Heart right ventricle (tissue), 16 donors: ENCODE results near the gene KMO. TPM values are rescaled to one million over a fixed set of nuclear protein-coding genes. Genes with fewer than 3 reads are reported as not detected.

ENCODE experiments used
- ATAC-seq, 8 donors: fragments of 200-7000 bp; cut with Tn5 transposase; one replicate each; pipeline ENCODE4 v1.9.1; 2020; ENCODE audit warnings: mild to moderate bottlenecking in 8 of 8, moderate library complexity in 8 of 8, moderate number of reproducible peaks in 1 of 8
- DNase-seq, 2 donors: peaks; one replicate each; pipeline ENCODE4 v3.0.0-alpha.2; 2020
- H3K27ac ChIP-seq, 10 donors: fragments of 200-600 bp; sonication (generic) in 2 of 10; one replicate each; pipeline versions ENCODE4 v1.5.0 to v1.8.0; 2020 to 2022; ENCODE audit warnings: mild to moderate bottlenecking in 3 of 10
- H3K27me3 ChIP-seq, 7 donors: fragments of 200-600 bp; one replicate each; pipeline ENCODE4 v1.8.0; 2021 to 2022; ENCODE audit warnings: mild to moderate bottlenecking in 2 of 7
- H3K36me3 ChIP-seq, 9 donors: fragments of 200-600 bp; sonication (generic) in 1 of 9; one replicate each; pipeline versions ENCODE4 v1.5.0 to v1.8.0; 2020 to 2022; ENCODE audit warnings: mild to moderate bottlenecking in 2 of 9
- H3K4me1 ChIP-seq, 9 donors: fragments of 200-600 bp; sonication (generic) in 1 of 9; one replicate each; pipeline versions ENCODE4 v1.5.0 to v1.8.0; 2020 to 2022; ENCODE audit warnings: mild to moderate bottlenecking in 4 of 9
- H3K4me3 ChIP-seq, 10 donors: fragments of 200-600 bp; sonication (generic) in 2 of 10; one replicate each; pipeline versions ENCODE4 v1.5.0 to v1.8.0; 2020 to 2022; ENCODE audit warnings: mild to moderate bottlenecking in 7 of 10, moderate library complexity in 2 of 10
- H3K9me3 ChIP-seq, 11 donors: fragments of 200-600 bp in 10 of 11; sonication (generic) in 2 of 11; one replicate each; pipeline versions ENCODE4 v1.5.0 to v1.8.0; 2013 to 2022; ENCODE audit warnings: mild to moderate bottlenecking in 2 of 11, control low read depth in 1 of 11, moderate library complexity in 1 of 11
- WGBS, 2 donors: extraction: QIAGEN DNeasy Blood & Tissue Kit; methylation state at CpG; one replicate each; pipeline ENCODE4 v1.1.7; 2013; ENCODE audit warnings: inconsistent platforms in 1 of 2; 5-methylcytosine and 5-hydroxymethylcytosine counted together
- intact Hi-C, 10 donors: fragments of 100-400 bp; cut with DNase I; formaldehyde crosslinking; loops; one replicate each; pipeline versions ENCODE4 v1.11.1 to v1.14.2; 2022
- polyA plus RNA-seq, 2 donors: library from polyadenylated mRNA; stranded (reverse); fragments of 200-250 nt; gene quantifications; one replicate each; pipeline ENCODE4 v1.2.3, GENCODE V29; 2013
- total RNA-seq, 10 donors: library from RNA; stranded (reverse); fragmentation: NEBNext Ultra II Directional in 3 of 10; extraction: Animal tissue kit (Norgen Biotek cat#: 25700) in 3 of 10; gene quantifications; one replicate each; pipeline versions ENCODE4 v1.2.1 to v1.2.4, GENCODE V29; 2021 to 2023
- TF ChIP-seq, protein P1 (sequence below), 9 donors: fragments of 200-600 bp; sonication (generic) in 2 of 9; IDR thresholded peaks; one replicate each; pipeline versions ENCODE4 v1.5.0 to v1.8.0; 2021 to 2022; ENCODE audit warnings: antibody characterized with exemption in 9 of 9, mild to moderate bottlenecking in 5 of 9, moderate library complexity in 1 of 9
- donor health status: Arrhythmogenic right ventricular cardiomyopathy.
- donor health status: ischemic (EF 13 %, LVEDD 7.1; RV severe dilation, severe dysfunction).
- donor health status: healthy with polysubstance abuse.
- donor health status: DM: no; HTN: yes; CAD: no.
- donor health status: DM: no; HTN: no; CAD: no.
- donor health status: ischemic (EF 25% LVEDD 6.9; RV normal size, moderate dysfunction).
- donor health status: ischemic (EF 25% LVEDD 5.7; RV mildly dilated, moderate dysfunction).
- donor health status: healthy.
- donor health status: DM: yes; HTN: yes; CAD: no.
- donor health status: Ischemic cardiomyopathy.
- donor health status: ischemic (EF 35%, LVEDD 5.7; RV mildly dilated, moderate dysfunction).
- donor health status: nonischemic (EF 11% LVEDD 7.7; RV severe dilation, severe dysfunction).
- donor health status: DM: yes; HTN: yes; CAD: no.
- donor health status: PGD.
- donor health status: ischemic (EF 29% LVEDD 5.4; RV normal size, mild dysfunction).
- donor health status: nonischemic (EF 23%, LVEDD 6.1; RV moderate dilation, normal function).

Gene KMO
- total and polyA plus RNA-seq, 12 donors, result 0.05 to 1.4 (median 0.29) TPM; not detected in 4

DNA sequence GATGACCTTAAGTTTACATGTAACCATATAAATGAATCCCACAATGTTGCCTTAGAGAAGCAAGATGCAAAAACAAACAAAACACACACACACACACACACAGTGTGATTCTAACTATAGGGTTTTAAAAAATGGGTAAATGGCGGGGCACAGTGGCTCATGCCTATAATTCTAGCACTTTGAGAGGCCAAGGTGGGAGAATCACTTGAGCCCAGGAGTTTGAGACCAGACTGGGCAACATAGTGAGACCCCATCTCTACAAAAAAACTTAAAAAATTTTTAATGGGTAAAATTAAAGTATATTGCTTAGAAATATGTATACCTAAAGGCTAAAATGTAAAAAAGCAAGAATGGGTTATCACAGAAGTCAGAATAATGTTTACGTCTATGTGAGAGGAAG, 15.8 kb downstream of the KMO start:
- peaks cover 0 to 14% (median 0%) of the 10 kb centered on the region in 9 donors for H3K4me1 ChIP-seq
- no peak overlapping the region for H3K27ac ChIP-seq
- TF ChIP-seq, protein P1, sequence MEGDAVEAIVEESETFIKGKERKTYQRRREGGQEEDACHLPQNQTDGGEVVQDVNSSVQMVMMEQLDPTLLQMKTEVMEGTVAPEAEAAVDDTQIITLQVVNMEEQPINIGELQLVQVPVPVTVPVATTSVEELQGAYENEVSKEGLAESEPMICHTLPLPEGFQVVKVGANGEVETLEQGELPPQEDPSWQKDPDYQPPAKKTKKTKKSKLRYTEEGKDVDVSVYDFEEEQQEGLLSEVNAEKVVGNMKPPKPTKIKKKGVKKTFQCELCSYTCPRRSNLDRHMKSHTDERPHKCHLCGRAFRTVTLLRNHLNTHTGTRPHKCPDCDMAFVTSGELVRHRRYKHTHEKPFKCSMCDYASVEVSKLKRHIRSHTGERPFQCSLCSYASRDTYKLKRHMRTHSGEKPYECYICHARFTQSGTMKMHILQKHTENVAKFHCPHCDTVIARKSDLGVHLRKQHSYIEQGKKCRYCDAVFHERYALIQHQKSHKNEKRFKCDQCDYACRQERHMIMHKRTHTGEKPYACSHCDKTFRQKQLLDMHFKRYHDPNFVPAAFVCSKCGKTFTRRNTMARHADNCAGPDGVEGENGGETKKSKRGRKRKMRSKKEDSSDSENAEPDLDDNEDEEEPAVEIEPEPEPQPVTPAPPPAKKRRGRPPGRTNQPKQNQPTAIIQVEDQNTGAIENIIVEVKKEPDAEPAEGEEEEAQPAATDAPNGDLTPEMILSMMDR (IDR thresholded peaks at IDR 0.05), result no peak
- ATAC-seq, result no peak
- H3K36me3 ChIP-seq, result no peaks in the 10 kb centered on the region
- no peak overlapping the region for H3K4me3 ChIP-seq
- no peak for DNase-seq
- intact Hi-C loops, result loop anchor here in 1 of 10 donors (10.0 kb wide), 1 partner anchor 297 kb away; the partner anchor contains the start of gene EXO1
- peaks cover 0 to 19% (median 0%) of the 10 kb centered on the region in 7 donors for H3K27me3 ChIP-seq
- 42 to 75% methylated on average over 2 of the region's 2 CpGs for WGBS, 2 donors
- no peaks in the 10 kb centered on the region for H3K9me3 ChIP-seq

DNA sequence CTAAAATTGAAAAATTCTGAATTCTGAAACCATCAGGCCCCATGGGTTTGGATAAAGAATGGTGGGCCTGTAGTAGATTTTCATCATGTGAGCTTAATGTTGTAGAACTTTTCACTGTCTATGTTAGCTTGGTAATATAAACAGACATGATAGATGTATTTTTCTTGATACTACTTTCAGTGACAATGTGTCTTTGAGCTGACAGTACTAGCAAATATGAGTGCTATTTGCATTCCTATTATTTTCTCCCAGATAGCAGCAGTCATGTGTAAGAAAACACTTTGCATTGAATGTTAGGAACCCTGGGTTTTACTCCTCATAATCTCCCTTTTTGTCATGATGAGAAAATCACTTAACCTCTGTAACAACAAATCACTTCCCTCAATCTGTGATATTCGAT, 18.1 kb downstream of the KMO start:
- intact Hi-C loops, result no loop called here
- DNase-seq, result no peak

DNA sequence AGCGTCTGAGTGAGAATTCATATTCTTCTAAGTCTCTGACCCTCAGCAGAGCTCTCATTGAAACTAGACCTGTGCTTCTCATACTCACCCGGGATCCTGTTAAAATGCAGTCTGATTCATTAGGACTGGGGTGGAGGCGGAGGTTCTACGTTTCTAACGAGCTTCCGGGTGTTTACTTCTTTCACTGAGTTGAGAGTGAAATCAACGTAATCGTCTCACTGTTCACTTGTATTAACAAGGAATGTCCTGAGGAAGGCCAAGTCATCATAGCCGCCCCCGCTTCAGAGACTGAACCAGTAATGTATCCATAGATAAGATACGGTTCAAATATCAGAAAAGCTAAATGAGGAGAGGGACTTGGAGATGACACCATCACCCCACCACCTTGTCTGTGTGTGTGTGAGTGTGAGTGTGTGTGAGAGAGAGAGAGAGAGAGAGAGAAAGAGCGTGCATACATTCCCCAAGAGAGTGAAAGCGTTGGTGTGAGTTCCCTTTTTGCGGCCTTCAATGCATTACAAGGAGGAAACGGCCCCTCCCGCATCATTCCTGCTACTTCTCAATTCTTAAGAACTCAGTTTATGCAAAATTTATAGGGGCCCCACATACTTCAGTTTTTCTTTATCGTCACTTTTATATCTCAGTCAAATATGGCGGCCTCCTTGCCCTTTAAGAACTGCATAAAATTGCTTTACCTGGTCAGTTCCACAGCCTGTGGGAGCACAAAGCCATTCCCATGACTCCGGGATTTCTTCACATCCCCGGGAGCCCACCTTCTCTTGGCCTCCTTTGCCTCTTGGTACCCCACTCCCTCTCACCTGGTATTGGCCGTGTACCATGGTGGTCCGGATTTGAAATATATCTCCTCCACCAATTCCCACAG, 19.8 kb downstream of the KMO start:
- ATAC-seq (peak in 5 of 8 donors; percentile 55 to 72 (median 65)), DNase-seq (peak in 1 of 2 donors; percentile 17)
- intact Hi-C loops, result no loop called here
- H3K4me3 ChIP-seq, result peak overlapping the region in 5 of 10 donors; percentile 7 to 32 (median 13)
- TF ChIP-seq, protein P1 (IDR thresholded peaks at IDR 0.05), result no peak
- H3K36me3 ChIP-seq, result no peaks in the 10 kb centered on the region
- H3K9me3 ChIP-seq, result no peaks in the 10 kb centered on the region
- 67 to 68% methylated on average over 22 of the region's 22 CpGs for WGBS, 2 donors
- H3K27me3 ChIP-seq, result peaks cover 0 to 6% (median 0%) of the 10 kb centered on the region in 7 donors
- peak overlapping the region in 2 of 10 donors; percentile 29 to 82 for H3K27ac ChIP-seq
- peaks cover 0 to 14% (median 0%) of the 10 kb centered on the region in 9 donors for H3K4me1 ChIP-seq

More for the DNA sequence above, 18.1 kb downstream of the KMO start:
- Histone ChIP-seq H3K4me1 (peaks cover 0 to 14% (median 0%) of the 10 kb centered on the region in 9 donors), H3K27ac (peak overlapping the region in 1 of 10 donors; percentile 82), H3K4me3 (no peak overlapping the region), H3K27me3 (peaks cover 0 to 16% (median 0%) of the 10 kb centered on the region in 7 donors), H3K9me3 (no peaks in the 10 kb centered on the region), H3K36me3 (no peaks in the 10 kb centered on the region)
- ATAC-seq, result no peak
- 78 to 79% methylated on average over 1 of the region's 1 CpG for WGBS, 2 donors
- TF ChIP-seq, protein P1 (IDR thresholded peaks at IDR 0.05), result no peak

DNA sequence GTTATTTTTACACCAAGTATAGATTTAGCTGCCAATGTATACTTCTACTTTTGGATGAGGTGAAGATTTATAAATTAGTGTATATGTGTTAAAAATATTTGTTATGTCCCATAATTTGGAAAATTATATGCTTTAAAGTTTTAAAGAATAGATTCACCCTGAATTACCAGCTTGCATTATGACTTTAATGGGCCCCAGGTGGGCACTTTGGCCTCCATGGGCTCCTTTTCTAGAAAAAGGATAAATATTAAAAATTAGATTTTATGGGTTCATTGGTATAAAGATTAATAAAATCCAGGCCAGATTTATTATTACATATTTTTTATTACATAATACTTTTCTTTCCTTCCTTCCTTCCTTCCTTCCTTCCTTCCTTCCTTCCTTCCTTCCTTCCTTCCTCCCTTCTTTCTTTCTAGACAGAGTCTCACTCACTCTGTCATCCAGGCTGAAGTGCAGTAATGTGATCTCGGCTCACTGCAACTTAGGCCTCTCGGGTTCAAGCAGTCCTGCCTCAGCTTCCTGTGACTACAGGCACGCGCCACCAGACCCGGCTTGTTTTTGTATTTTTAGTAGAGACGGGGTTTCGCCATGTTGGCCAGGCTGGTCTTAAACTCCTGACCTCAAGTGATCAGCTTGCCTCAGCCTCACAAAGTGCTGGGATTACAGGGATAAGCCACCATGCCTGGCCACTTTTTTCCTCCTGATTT, 21.9 kb downstream of the KMO start:
- peaks cover 0 to 14% (median 0%) of the 10 kb centered on the region in 9 donors for H3K4me1 ChIP-seq
- DNase-seq (no peak), ATAC-seq (no peak)
- intact Hi-C loops, result no loop called here
- H3K4me3 ChIP-seq, result no peak overlapping the region
- 81 to 82% methylated on average over 7 of the region's 7 CpGs for WGBS, 2 donors
- H3K9me3 ChIP-seq, result no peaks in the 10 kb centered on the region
- no peak overlapping the region for H3K27ac ChIP-seq
- H3K36me3 ChIP-seq, result no peaks in the 10 kb centered on the region
- H3K27me3 ChIP-seq, result peaks cover 0 to 6% (median 0%) of the 10 kb centered on the region in 7 donors
- TF ChIP-seq, protein P1 (IDR thresholded peaks at IDR 0.05), result no peak
